Midbrain (tissue), 1 donor: ENCODE results near the gene FAM227A.

ENCODE experiments used
- DNase-seq: peaks from one replicate; lab custom pipeline; 2025; lab: John Stamatoyannopoulos, UW

FAM227A gene

DNA sequence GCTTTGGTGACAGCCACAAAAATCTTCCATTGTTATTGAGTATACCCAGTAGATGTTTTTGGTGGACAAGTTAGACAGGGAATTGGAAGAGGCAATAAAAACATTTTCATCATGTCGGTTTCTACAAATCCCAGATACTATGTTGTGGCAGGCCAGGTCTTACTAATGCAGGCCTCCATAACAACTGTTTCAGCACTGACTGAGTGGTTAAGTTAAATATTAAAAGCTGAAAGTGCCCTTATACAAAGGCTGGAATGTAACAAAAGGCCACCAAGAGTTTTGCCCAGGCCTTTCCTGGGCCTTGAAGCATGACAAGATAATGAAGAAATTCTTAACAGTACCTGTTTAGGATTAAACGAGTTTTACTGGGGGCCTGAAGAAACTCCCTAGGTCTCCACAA is 115.5 kb downstream of the FAM227A start:
- no peak for DNase-seq

DNA sequence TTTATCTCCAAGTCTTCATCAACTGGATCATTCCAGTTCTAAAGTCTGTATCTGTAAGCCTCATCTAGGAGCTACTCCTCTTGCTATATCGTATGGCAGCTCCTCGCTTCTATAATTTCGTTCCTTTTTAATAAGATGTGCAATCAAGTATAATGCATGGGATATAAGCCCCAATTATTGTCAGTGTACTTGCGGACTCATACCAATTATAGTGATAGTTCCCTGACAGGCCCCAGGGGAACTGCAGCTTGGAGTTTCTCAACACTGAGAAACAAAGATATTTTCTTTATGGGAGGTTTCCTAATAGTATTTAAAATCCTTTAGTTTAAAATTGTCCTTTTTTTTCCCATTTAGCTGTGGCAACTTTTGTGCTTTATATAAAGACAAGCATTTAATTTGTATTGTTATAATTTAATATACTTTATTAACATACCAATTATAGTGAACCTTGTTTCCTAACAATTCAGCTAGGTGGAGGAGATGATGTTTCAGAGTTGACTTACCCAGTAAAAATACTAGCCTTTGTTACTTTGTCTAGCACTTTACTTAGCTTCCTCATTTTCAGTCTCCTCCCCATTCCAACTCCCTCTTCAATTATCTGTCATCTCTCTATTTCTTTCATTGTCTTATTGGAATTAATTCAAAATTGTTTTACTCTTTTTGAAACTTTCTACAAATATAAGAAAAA is 124.8 kb downstream of the FAM227A start:
- DNase-seq, result no peak
